ENCODE measurements around the gene KCTD10. TPM values are rescaled to one million over a fixed set of nuclear protein-coding genes. Genes with fewer than 3 reads are reported as not detected.

The KCTD10 gene
- total RNA-seq, 1 donor from 2014 or later = 42.8 TPM

DNA sequence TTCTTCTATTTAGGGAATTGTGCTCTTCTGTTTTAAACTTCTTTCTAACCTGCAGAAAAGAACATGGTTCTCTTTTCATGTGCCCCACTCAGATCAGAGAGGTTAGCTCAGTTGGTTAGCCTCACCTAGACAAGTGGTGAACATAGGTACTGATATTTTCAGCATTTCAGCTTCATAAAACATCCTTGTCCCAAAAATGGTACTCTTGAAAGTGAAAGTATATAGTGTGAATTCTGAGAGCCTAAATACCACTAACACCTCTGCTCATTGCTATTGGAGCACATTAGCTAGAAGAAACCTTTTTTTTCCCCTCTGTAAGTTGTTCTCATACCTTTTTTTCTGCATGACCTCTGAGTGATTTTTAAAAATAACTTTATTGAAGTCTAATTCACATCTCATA is 17.9 kb upstream of the KCTD10 start:
- no peak for FAIRE-seq

DNA sequence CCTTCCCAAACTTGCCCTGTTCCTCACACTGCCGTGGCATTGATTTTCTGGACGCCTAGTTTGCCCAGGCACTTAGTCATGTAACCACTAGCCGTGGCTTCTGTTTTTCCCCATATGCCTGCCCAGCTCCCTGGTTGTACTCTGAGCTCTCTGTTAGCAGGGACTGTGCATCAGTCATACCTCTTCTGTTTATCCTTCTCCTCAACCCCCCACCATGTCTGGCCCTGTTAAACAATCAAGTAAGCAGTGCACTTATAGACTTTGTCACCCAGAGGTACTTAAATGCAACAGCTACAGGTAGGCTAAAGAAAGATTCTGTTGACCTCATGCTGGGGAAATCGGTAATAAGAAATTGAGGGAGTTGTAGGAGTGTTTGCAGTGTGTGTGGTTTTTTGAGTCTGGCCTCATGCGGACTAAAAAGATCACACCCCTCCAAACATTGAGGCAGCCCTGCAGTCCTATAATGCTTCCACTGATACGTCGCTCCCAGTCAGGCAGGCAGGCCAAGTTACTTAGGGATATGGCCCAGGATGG is 17.3 kb upstream of the KCTD10 start:
- no peak for DNase-seq (ENCODE audit: low spot score in 2 of 2)
- FAIRE-seq = no peak

More for the DNA sequence above, 17.9 kb upstream of the KCTD10 start:
- DNase-seq (ENCODE audit: low spot score in 2 of 2) = no peak

DNA sequence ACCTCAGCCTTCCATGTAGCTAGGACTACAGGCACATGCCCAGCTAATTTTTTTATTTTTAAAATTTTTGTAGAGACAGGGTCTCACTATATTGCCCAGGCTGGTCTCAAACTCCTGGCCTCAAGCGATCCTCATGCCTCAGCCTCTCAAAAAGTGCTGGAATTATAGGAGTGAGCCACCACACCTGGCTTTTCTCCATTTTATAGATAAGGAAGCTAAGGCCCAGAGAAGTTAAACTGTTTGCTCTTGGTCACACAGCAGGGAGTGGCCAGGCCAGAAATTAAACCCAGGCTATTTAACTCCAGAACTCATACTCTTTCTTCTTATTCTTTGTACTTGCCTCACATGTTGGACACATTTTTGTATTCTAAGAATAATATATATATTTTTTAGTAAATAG is 16.8 kb upstream of the KCTD10 start:
- FAIRE-seq (no peak), DNase-seq (ENCODE audit: low spot score in 2 of 2) (no peak)

DNA sequence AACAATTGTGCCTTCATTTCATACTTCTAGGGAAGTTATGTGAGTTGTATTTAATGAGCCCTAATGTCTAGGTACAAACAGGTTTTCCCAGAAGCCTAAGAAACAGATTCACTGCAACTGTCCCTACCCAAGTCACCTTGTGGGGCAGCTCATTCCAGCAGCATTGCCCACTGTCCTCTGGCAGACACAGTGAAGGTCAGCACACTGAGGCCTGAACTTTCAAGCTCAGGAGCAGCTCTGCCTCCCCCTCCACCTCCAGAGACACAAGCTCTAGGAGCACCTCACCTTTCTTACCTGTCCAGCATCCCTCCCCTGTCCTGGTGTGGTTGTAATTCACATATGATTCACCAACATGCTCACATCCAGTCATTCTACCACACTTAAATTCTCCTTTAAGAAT is 16.0 kb upstream of the KCTD10 start:
- FAIRE-seq (no peak), DNase-seq (ENCODE audit: low spot score in 2 of 2) (no peak)

DNA sequence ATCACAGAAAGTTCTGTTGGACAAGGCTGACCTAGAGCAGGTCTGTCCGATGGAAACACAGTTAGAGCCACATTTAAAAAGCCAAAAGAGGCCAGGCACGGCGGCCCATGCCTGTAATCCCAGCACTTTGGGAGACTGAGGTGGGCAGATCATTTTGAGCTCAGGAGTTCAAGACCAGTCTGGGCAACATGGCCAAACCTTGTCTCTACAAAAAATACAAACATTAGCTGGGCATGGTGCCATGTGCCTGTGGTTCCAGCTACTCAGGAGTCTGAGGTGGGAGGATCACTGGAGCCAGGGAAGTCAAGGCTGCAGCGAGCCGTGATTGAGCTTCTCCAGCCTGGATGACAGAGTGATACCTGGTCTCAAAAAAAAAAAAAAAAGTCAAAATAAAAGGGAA is 15.3 kb upstream of the KCTD10 start:
- no peak for DNase-seq (ENCODE audit: low spot score in 2 of 2)
- FAIRE-seq = no peak

DNA sequence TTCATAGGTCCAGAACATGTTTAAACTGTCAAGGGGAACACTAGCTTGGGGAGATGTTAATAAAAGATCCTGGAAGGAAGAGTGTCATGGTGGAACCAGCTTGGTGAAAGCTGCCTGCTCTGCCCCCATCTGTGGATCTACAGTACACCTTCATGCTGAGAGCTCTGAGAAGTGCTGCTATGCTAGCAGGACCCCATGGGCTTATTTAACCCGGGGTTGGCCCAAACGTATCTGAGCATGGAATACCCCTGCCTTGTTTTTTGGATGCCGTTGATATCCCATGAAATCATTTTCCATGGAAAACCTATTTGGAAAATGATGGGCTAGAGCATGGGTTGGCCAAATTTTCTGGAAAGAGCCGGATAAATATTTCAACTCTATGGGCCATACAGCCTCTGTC is 14.6 kb upstream of the KCTD10 start:
- DNase-seq (ENCODE audit: low spot score in 2 of 2) (no peak), FAIRE-seq (no peak)

- FAIRE-seq (no peak), DNase-seq (ENCODE audit: low spot score in 2 of 2) (no peak)
Measured at GRCh38 chr12:109489955-109490565, 13.0 kb upstream of the KCTD10 start.

GRCh38 chr12:109489016-109489954 is 12.2 kb upstream of the KCTD10 start:
- no peak for DNase-seq (ENCODE audit: low spot score in 2 of 2)
- FAIRE-seq = no peak

DNA sequence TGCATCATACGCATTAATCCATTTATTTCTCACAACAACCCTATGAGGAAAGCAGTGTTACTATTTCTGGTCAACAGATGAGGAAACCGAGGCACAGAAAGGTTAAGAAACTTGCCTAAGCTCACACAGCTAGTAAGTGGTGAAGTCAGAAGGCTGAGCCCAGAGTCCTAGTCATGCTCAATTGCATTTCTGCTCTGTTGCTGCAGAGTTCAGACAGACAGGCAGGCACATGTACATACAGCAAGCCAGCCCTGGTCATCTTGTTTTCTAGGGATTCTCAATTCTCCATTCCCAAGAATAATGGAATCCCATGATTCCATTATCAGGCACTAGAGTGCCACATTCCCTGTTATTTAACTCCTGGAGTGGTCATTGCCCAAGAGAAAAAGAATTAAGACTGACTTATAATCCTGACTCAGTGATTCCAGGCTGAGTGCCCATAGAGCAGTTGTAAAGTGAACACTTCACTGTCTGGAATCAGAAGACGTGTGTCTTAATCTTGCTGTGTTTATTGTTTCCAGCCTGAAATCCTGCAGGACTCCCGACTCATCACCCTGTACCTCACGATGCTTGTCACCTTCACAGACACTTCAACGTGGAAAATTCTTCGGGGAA is 11.1 kb upstream of the KCTD10 start:
- FAIRE-seq (no peak), DNase-seq (ENCODE audit: low spot score in 2 of 2) (no peak)

DNA sequence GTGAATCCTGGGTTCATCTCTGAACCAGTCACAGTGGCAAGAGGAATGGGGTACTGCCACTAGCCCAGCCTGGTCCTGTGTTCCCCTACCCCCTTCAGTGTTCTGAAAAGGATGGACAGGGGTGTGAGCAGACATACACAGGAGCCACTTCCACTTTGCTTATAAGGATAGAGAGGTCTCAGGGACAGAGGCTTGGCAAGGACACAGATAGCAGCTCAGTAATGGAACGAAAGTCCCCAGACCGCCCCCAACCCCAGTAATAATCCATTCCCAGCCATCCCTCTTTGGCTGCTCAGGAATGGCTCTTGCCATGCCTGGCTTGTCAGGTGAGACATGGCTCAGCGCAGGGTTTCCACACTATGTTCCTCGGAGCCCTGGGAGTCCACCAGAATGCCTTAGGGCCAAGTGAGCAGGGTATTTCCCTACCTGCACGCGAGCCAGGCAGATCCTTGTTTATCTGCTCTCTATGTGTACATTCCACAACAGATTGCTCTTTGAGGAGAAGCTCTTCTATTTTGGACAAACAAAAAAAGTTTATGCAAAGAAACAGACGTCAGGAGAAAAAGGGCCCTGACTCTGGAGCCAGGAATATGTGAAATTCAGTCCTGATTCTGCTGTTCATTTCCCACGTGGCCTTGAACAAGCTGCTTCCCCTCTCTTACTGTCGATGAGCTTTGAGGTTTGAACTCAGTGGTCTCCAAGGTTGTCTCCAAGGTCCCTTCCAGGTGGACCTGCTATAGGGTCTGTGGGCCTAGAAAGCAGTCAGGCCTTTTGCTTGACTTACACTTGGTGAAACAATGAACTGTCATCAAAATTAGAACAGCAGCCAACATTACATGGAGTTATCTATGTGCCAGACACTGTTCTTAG is 10.3 kb upstream of the KCTD10 start:
- FAIRE-seq (no peak), DNase-seq (ENCODE audit: low spot score in 2 of 2) (no peak)

- DNase-seq (ENCODE audit: low spot score in 2 of 2) = no peak
- FAIRE-seq = no peak
Measured at GRCh38 chr12:109485201-109485600, 8.1 kb upstream of the KCTD10 start.

DNA sequence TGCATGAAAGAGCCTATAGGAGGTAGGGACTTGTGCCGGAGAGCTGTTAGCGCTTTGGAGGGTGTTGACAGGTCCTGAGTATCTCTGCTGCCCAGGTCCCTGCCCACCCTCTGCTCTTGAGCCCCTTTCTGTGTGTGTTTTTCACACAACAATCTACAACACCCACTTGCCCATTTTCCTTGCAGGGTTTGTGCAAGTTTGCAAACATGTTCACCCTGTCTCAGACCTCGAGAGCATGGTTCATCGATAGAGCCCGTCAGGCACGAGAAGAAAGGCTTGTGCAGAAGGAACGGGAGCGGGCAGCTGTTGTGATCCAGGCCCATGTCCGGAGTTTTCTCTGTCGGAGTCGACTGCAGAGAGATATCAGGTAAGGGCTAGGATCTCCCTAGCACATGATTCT is 6.2 kb upstream of the KCTD10 start:
- no peak for DNase-seq (ENCODE audit: low spot score in 2 of 2)
- FAIRE-seq = no peak

DNA sequence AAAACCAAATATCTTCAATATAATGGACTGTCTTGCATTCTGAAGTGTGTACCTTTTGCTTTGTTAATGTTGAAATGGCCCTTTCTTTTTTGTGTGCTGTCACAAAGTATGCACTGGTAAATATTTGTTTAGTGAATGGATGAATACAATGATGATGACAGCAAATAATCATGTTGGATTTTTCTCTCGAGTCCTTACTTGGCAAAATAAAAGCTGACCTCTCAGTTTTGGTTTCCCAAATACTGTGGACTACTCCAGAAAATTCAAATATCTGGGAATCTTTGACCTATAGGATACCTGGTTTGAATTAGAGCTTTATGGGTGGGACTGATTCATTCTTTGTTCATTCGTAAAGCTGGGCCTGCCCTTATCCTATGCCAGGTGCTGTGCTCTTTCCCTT is 5.8 kb upstream of the KCTD10 start:
- DNase-seq (ENCODE audit: low spot score in 2 of 2) = no peak
- no peak for FAIRE-seq

- DNase-seq (ENCODE audit: low spot score in 2 of 2) (no peak), FAIRE-seq (no peak)
Measured at GRCh38 chr12:109482491-109482890, 5.4 kb upstream of the KCTD10 start.

DNA sequence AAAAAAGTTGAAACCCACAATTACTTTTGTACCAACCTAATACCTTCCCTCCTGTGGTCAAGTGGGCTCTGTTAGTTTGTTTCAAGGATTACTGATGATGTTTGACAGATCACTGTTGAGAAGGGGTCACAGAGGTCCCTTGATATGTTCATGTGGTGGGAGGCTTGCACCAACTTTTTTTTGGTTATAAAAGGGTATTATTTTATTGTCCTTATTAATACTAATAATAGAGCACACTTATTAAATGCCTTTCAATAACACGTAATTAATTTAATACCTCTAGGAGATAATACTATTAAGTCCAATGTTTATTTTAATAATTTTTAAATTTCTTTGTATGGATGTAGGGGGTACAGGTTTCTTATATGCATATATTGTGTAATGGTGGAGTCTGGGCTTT is 4.8 kb upstream of the KCTD10 start:
- no peak for FAIRE-seq
- no peak for DNase-seq (ENCODE audit: low spot score in 2 of 2)

GRCh38 chr12:109480356-109480755 is 3.3 kb upstream of the KCTD10 start:
- DNase-seq (ENCODE audit: low spot score in 2 of 2) (no peak), FAIRE-seq (no peak)

DNA sequence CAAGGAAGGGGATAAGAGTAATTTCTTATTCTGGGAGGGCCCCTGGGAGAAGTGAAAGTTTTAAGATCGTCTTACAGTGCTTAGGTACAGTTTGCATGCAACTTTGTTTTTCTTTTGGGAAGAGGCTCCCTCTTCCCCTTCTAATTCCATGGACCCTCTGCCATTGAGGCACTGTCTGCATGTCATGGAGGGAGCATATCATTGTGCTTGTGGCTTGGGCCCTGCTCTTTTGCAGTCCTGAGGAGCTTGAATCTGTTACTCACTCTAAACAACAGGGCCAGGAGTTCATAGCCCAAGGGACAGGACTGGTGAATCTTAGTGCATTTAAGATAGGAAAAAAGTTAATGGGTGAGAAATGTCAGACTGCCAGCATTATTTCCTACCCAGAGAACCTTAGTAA is 2.7 kb upstream of the KCTD10 start:
- DNase-seq (ENCODE audit: low spot score in 2 of 2) = no peak
- no peak for FAIRE-seq

- no peak for FAIRE-seq
Measured at GRCh38 chr12:109477963-109478315, 839 bp upstream of the KCTD10 start.

GRCh38 chr12:109476807-109477184 is 304 bp downstream of the KCTD10 start:
- DNase-seq (ENCODE audit: low spot score in 2 of 2) (peak in 1 of 2 donors; percentile 29), FAIRE-seq (no peak)

More at GRCh38 chr12:109477963-109478315, 839 bp upstream of the KCTD10 start:
- DNase-seq (ENCODE audit: low spot score in 2 of 2) = no peak

Data from frontal cortex (tissue), 4 donors.